Stimulated activated CD8-positive, alpha-beta memory T cell treated with anti-CD3 and anti-CD28 coated beads, Interleukin-7, amount 100 ng/mL, for 24 hours (primary cell): ENCODE measurements around the gene METTL2B.
"Not testable (repeated sequence)": the region's sequence is repeated elsewhere in the genome, so short reads cannot be mapped to it uniquely, and the experiment has no call there.

Experiments used
- DNase-seq: peaks from one replicate; pipeline ENCODE4 v3.0.0-alpha.2; 2020; ENCODE audit warnings: low read depth

METTL2B gene

DNA sequence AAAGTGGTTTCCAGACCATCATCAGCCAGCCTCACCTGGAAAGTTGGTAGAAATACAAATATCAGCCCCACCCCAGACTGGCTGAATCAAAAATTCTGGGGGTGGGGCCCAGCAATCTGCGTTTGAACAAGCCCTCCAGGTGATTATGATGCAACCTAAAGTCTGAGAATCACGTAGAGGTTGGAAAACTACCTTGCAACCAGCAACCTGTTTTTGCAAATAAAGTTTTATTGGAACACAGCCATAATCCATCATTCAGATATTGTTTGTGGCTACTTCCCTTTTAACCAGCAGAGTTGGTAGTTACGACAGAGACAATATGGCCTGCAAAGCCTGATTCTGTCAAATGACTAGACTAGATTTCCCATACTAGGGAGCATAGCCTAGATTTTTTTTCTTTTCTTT is 49.5 kb downstream of the METTL2B start:
- DNase-seq: not testable (repeated sequence)

- DNase-seq: not testable (repeated sequence)
Measured at GRCh38 chr7:128529191-128529590, 52.6 kb downstream of the METTL2B start.

DNA sequence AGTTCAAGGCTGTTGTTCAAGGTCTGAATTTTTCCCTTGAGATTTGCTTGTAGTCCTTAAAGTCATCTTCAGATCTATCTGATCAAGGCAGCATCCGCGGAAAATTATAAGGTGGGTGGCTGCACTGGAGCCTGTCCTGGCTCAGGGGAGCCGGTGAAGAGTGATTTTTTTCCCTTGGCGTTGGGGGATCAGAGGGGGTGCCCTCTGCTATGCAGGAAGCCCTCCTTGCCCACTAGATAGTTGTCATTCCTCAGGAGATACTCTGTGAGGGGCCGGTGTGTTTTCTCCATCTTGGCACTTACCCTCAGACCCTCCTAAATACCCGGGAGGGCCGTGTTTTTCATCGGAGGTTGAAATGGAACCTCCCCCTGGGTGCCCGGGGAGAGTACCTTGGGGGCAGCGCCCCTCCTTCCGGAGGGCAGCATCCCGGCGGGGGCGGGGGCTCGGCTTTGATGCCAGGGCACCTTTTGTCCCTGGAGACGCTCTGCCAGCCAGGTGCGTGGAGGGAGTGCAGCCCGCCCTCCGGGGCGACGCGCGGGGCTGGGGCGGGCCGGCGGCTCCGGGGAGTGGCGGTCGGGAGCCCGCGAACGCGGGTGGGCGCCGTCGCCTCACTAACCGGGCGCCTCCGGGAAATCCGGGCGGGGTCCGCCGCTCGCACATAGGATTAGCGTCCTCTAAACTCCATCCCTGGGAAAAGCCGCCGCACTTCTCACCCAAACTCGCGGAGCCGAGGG is 53.7 kb downstream of the METTL2B start:
- not testable (repeated sequence) for DNase-seq

- peak; percentile 7 for DNase-seq
Measured at GRCh38 chr7:128530855-128531104, 54.2 kb downstream of the METTL2B start.

GRCh38 chr7:128531105-128531954 is 54.8 kb downstream of the METTL2B start:
- peak; percentile 58 for DNase-seq

GRCh38 chr7:128531955-128532478 is 55.5 kb downstream of the METTL2B start:
- peak; percentile 9 for DNase-seq

GRCh38 chr7:128532956-128533355 is 56.4 kb downstream of the METTL2B start:
- not testable (repeated sequence) for DNase-seq

DNA sequence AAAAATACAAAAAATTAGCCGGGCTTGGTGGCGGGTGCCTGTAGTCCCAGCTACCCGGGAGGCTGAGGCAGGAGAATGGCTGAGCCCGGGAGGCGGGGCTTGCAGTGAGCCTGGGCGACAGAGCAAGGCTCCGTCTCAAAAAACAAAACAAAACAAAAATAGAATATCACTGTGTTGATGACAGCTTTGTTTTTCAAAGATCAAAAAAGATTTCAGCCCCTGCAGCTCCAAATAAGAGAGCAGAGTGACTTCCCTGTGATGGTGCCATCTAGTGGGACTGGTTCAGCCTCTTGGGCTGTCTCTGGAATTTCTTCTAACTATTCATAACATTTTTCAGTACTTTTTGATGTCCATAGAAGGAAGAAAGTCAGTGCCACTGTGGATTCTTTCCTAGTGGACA is 60.9 kb downstream of the METTL2B start:
- not testable (repeated sequence) for DNase-seq

DNA sequence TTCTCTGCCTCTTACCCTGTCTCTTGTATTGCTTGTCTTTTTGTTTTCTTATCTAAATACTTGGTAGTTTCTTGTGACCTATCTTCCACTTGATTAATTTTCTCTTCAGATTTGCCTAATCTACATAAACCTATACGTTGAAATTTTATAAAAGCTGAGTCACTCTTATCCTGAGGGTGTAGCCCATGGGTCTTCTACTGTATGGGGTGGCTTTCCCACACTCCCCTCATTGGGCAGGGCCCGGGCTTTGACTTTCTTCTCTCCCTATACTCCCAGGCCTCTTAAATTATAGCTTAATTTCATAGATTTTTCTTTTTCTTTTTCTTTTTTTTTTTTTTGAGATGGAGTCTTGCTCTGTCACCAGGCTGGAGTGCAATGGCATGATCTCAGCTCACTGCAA is 66.0 kb downstream of the METTL2B start:
- not testable (repeated sequence) for DNase-seq

GRCh38 chr7:128543300-128543699 is 66.8 kb downstream of the METTL2B start:
- not testable (repeated sequence) for DNase-seq

DNA sequence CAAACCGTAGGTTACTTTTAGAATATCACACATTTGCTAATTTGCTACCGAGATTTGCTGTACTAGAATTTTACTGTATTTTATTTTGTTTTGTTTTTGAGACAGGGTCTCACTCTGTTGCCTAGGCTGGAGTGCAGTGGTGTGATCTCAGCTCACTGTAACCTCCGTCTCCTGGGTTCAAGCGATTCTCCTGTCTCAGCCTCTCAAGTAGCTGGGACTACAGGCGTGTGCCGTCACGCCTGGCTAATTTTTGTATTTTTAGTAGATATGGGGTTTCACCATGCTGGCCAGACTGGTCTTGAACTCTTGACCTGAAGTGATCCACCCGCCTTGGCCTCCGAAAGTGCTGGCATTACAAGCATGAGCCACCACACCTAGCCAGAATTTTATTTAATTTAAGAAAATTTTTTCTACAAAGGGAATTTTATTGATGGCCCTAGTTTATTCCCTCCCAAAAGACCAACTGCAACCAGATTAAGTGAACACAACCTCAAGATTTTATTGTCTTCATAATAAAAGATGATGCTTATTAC is 69.8 kb downstream of the METTL2B start:
- DNase-seq: not testable (repeated sequence)

DNA sequence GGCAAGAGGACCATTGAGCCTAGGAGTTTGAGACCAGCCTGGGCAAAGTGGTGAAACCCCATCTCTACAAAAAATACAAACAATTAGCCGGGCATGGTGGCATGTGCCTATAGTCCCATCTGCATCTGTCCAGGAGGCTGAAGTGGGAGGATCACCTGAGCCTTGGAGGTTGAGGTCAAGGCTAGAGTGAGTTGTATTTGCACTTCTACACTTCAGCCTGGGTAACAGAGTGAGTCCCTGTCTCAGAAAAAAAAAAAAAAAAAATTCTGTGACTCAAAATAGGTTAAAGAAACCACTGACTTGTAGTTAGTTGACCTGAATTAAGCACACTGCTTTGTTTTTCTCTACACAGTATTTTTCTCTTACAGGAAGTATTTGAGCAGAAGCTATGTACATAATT is 74.4 kb downstream of the METTL2B start:
- DNase-seq: no peak

DNA sequence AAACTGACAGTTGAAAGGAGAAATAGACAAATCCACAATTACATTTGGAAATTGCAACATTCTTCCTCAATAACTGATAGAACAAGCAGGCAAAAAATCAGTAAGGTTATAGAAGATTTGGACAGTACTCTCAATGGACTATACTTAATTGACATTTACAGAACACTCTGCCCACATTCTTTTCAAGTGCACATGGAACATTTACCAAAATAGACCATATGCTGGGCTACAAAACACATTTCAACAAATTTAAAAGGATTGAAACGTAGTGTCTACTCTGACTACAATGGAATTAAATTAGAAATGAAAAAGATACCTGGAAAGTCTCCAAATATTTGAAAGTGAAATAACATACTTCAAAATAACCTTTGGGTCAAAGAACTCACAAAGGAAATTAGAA is 77.8 kb downstream of the METTL2B start:
- DNase-seq: not testable (repeated sequence)
